Activated CD4-positive, alpha-beta T cell treated with anti-CD3 and anti-CD28 coated beads, Interleukin-2, Interleukin-6, amounts not matched to agents 100 ng/mL and 50 ng/mL, durations not matched to agents 16 hours and 8 hours (primary cell): ENCODE results near the gene CCDC40.

Experiments
- DNase-seq: peaks from one replicate; pipeline ENCODE4 v3.0.0-alpha.2; 2020

Gene CCDC40

DNA sequence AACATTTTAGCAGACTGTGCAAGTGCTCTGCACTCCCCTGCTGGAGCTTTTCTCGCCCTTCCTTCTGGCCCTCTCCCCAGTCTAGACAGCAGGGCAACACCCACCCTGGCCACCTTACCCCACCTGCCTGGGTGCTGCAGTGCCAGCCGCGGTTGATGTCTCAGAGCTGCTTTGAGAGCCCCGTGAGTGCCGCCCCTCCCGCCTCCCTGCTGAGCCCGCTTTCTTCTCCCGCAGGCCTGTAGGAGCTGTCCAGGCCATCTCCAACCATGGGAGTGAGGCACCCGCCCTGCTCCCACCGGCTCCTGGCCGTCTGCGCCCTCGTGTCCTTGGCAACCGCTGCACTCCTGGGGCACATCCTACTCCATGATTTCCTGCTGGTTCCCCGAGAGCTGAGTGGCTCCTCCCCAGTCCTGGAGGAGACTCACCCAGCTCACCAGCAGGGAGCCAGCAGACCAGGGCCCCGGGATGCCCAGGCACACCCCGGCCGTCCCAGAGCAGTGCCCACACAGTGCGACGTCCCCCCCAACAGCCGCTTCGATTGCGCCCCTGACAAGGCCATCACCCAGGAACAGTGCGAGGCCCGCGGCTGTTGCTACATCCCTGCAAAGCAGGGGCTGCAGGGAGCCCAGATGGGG is 68.0 kb downstream of the CCDC40 start:
- no peak for DNase-seq

DNA sequence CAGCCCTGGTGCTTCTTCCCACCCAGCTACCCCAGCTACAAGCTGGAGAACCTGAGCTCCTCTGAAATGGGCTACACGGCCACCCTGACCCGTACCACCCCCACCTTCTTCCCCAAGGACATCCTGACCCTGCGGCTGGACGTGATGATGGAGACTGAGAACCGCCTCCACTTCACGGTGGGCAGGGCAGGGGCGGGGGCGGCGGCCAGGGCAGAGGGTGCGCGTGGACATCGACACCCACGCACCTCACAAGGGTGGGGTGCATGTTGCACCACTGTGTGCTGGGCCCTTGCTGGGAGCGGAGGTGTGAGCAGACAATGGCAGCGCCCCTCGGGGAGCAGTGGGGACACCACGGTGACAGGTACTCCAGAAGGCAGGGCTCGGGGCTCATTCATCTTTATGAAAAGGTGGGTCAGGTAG is 68.5 kb downstream of the CCDC40 start:
- DNase-seq: no peak

- no peak for DNase-seq
Measured at GRCh38 chr17:80105762-80106161, 69.3 kb downstream of the CCDC40 start.

DNA sequence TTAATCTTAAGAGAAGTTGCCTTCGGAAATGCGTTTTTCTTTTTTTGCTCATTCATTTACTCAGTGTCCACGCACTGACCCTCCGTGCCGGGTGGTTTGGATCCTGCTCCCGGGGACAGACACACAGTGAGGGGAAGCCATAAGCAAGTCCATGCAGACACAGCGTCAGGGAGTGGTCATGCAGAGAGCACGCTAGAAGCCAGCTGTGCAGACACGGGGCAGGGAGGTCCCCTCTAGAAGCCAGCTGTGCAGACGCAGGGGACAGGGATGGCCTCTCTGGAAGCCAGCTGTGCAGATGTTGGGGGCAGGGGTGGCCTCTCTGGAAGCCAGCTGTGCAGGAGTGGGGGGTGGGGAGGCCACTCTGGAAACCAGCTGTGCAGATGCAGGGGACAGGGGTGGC is 69.7 kb downstream of the CCDC40 start:
- no peak for DNase-seq

GRCh38 chr17:80106751-80107150 is 70.3 kb downstream of the CCDC40 start:
- DNase-seq: no peak

- DNase-seq: no peak
Measured at GRCh38 chr17:80107231-80108021, 71.0 kb downstream of the CCDC40 start.

GRCh38 chr17:80108036-80108971 is 71.9 kb downstream of the CCDC40 start:
- no peak for DNase-seq

DNA sequence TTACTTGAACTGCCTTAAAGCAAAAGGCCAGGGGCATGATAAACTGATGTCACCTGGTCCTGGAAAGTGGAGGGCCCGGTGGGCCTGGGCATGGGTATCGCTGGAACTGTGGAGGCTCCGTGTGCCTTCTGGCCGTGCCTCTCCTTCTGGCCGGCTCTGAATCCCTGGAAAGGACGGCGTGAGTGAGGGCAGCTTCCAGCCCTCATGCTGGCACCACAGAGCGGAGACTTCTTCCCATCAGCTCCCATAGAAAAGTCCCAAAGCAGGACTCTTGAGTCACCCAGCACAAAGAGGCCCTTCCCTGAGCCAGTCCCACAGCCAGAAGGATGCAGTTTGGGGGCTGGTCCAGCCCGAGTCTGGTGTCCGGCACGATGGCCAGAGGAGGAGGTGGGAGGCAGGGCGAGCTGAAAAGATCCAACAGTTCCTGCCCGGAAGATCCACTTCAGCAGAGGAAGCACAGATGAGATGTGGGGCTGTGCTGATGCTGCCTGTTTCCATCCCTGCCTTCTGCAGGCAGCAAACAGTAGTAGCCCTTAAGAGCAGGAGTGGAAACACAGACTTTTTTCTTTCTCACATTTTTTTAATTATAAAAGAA is 72.7 kb downstream of the CCDC40 start:
- no peak for DNase-seq

- DNase-seq: no peak
Measured at GRCh38 chr17:80109713-80110446, 73.4 kb downstream of the CCDC40 start.

- DNase-seq: no peak
Measured at GRCh38 chr17:80110447-80110812, 74.0 kb downstream of the CCDC40 start.

DNA sequence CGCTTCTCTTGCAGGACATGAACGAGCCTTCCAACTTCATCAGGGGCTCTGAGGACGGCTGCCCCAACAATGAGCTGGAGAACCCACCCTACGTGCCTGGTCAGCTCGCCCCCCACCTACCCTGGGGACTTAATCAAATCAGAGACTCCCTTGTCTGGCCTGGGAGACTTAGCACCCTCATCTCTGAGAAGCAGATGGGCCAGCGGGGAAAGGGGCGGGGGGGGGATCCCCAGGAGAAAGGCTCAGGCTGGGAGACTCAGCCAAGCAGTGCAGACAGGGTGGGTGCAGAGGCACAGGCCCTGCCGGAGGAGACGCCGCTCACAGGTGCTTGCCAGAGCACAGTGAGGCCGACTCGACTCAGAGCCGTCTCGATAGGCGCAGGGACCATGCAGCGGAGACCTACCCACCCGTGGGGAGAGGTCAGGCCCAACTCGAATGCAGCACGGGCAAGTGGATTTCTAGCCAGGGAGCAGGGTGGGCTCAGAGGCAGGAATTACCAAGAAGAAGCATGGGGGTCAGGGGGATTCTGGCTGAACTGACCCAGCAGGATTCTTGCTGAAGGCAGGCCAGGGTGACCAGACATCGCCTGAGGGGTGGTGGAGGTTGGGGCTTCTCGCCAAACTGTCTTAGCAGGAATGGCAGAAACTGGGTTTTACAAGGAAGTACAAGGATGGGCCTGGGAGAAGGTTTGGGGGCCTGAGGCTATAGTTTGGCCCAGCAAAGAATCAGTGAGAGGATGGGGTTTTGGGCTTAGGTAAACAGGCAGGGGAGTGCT is 74.7 kb downstream of the CCDC40 start:
- no peak for DNase-seq

DNA sequence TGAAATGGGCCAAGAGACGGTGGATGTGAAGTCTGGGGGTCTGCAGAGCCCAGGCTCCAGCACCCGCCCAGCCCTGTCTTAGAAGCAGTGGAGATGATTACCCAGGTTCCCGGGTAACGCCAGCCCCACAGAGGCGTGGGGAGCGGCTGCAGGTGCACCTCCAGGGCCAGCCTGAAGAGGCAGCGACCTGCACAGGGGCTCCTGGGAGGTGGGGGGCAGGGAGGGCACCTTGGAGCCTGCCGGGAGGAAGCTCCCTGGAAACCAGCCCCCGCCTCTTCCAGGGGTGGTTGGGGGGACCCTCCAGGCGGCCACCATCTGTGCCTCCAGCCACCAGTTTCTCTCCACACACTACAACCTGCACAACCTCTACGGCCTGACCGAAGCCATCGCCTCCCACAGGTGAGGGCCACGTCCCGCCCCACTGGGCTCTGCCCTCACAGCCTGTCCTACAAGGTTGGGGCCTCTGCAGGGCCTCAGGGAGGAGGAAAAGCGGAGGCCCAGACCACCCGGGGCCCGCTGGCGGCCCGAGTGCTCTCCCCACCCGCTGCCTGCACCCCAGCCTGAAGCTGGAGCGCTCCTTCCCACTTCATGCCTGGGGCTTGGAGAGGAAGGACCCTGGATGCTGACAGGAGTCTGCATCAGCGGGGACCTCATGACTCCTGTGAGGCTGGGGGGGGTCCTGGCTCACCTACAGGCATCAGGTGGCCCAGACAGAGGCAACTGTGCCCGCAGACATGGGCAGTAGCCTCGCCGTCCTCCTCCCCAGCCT is 75.4 kb downstream of the CCDC40 start:
- no peak for DNase-seq

GRCh38 chr17:80112471-80113032 is 76.1 kb downstream of the CCDC40 start:
- no peak for DNase-seq

- no peak for DNase-seq
Measured at GRCh38 chr17:80113033-80113484, 76.6 kb downstream of the CCDC40 start.

DNA sequence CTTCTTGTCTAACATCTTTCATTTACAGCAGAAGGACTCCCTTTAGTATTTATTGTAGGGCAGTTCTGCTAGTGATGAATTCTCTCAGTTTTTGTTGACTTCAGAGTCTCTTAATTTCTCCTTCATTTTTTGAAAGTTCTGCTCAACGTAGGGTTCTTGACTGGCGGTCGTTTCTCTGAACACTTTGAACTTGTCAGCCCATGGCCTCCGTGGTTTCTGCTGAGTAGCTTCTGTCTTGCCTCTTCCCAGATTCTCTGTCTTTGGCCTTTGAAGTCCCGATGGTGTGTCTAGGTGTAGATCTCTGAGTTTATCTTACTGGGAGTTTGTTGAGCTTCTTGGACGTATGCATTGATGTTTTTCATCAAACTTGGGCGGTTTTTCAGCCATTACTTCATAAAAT is 78.3 kb downstream of the CCDC40 start:
- no peak for DNase-seq

DNA sequence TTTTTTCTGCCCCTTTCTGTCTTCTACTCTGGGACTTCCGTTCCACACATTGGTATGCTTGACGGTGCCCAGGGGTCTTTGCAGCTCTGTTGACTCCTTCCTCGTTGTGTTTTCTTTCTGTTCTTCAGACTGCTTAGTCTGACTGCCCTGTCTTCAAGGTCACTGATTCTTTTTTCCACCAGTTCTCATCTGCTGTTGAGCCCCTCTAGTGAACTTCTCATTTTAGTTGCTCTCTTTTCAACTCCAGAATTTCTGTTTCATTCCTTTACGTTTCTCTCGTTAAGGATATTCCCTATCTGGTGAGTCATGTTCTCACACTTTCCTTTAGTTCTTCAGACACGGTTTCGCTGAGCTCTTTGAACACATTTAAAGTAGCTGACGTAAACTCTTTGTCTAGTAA is 78.7 kb downstream of the CCDC40 start:
- no peak for DNase-seq

DNA sequence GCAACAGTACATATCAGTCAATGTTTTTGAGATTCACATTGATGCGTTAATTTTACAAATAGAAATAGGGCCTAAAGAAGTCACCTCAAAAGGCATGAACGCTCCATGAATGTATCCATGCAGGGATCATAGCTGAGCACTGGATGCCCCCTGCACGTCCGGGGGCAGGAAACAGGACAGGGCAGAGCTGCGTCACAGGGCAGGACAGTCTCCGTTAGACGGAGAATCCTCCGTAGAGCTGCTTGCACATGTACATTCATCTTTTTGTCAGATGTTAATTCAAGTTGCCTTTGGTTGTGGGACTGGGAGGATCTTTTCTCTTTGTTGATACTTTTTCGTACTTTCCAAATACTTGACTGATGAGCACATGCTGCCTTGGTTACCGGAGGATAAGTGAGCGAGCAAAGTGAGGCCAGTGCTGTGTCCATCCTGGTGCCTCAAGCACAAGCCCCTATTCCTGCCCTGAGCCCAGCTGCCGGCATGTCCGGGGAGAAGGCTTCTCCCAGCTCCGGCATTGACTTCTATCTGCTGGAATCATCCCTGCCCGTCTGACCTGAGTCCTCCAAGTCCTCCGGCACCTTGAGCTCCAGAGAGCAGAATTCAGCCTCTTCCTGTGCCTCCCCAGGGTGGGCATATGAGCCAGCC is 80.0 kb downstream of the CCDC40 start:
- no peak for DNase-seq

- DNase-seq: no peak
Measured at GRCh38 chr17:80116921-80117380, 80.5 kb downstream of the CCDC40 start.

DNA sequence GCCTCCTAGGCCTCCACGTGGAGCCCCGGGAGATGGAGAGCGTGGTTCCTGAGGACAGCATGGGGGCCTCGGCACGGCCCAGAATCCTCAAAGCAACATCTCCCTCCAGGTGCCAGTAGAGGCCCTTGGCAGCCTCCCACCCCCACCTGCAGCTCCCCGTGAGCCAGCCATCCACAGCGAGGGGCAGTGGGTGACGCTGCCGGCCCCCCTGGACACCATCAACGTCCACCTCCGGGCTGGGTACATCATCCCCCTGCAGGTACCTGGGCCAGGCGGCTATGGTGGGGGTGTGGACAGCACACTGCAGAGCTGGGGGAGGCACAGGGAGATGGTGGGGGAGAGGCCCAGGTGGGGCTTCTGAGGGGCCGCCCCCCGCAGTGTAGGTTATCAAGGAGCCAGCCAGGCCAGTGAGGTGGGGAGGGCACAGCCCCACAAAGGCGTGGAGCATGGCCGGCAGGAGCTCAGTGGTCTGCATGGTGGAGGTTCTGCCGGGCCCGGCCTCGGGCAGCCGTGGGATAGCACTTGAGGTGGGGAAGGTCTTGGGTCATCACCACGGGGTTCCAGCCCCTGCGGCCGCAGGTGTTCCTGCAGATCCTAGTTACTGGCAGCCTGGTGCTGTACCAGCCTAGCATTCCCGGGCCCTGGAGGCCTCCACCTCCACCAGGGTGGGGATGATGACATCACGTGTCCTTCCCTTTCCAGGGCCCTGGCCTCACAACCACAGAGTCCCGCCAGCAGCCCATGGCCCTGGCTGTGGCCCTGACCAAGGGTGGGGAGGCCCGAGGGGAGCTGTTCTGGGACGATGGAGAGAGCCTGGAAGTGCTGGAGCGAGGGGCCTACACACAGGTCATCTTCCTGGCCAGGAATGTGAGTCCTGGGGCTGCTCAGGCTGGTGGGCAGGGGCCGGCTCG is 81.3 kb downstream of the CCDC40 start:
- no peak for DNase-seq
